ENCODE measurements around the gene CACNA1B.

- TF ChIP-seq ZNF274 (IDR thresholded peaks at IDR 0.05; ENCODE audit: low read depth, low read length) (no peak), SUZ12 (IDR thresholded peaks at IDR 0.05; ENCODE audit: extremely low read depth, insufficient read depth, insufficient read length) (no peak), YY1 (IDR thresholded peaks at IDR 0.05; ENCODE audit: insufficient read depth, insufficient read length) (no peak)
Measured at GRCh38 chr9:137956039-137956438, 78.5 kb downstream of the CACNA1B start.
